GM12892 (cell line): ENCODE results near the gene FN1.

Experiments
- POLR2A ChIP-seq: IDR thresholded peaks from 2 replicates; pipeline ENCODE4 v1.6.1; 2011; ENCODE audit warnings: low read depth, low read length, control low read depth
- POLR2AphosphoS5 ChIP-seq: IDR thresholded peaks from 2 replicates; pipeline ENCODE4 v1.6.1; 2011; ENCODE audit warnings: low read depth, low read length, control low read depth
- TAF1 ChIP-seq: IDR thresholded peaks from 2 replicates; pipeline ENCODE4 v1.6.1; 2011; ENCODE audit warnings: low read depth, mild to moderate bottlenecking, control low read depth, low read length, borderline replicate concordance

DNA sequence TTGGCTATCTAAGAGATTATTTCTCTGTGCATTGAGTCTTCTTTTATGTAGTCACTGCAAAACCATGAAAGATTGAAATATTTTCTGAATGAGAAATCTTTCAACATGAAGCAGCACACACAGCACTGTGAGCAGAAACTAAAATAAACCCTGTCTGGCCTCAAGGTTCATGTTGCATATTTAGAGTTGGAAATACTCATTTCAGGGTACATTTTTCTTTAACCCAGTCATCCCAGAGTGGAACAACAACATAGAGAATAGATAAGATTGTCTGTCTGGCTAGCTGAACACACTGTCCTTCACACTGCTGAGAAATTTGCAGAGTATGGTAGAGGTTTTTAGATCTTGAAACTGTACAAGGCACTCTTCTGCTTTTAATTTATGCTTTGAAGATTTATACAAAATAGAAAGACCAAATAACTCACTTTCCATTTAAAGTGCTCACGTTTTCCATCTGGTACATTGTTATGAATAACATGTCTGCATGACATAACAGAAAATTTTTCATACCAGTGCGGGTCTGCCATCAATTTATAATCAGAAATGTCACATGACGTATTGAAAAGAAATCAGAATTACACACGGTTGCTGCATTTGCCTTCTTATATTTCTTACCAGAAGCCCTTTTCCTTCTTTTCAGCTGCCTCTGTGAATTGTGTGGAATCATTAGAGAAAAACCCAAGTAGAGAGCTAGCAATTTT is 25.0 kb upstream of the FN1 start:
- TF ChIP-seq TAF1, result no peak
- no peak for TF ChIP-seq POLR2AphosphoS5
- TF ChIP-seq POLR2A, result no peak
